ENCODE data around the gene CNTN4.

The CNTN4 gene

DNA sequence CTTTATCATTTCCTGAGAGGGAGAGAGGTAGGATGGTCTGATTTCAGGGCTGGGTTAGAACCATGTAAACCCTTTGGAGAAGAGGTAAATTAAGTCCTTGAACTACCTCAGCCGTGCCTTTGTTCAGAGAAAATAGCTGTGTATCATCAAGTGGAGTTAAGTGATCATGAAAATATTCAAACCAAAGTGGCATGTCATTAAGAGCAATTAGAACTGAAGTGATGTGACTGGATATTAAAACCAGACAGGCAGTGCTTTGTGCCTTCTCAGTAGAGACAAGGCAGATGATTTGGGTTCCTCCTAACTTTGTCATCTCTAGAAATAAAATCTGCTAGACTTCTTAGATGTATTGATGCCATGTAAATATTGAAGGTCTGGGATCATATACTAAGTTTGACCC is 840.0 kb downstream of the CNTN4 start:
- Histone ChIP-seq H3K27me3 (ENCODE audit: control insufficient read depth, insufficient read depth, low read length) (no peaks in the 10 kb centered on the region), H3K9me3 (ENCODE audit: control insufficient read depth, insufficient read depth, low read length) (no peaks in the 10 kb centered on the region), H3K36me3 (ENCODE audit: control insufficient read depth, insufficient read depth, low read length) (no peaks in the 10 kb centered on the region), H3K9ac (ENCODE audit: low read depth, low read length) (no peak overlapping the region), H3K4me1 (ENCODE audit: control insufficient read depth, insufficient read depth, low read length) (no peaks in the 10 kb centered on the region), H3K4me3 (ENCODE audit: low read depth, low read length) (no peak overlapping the region)

DNA sequence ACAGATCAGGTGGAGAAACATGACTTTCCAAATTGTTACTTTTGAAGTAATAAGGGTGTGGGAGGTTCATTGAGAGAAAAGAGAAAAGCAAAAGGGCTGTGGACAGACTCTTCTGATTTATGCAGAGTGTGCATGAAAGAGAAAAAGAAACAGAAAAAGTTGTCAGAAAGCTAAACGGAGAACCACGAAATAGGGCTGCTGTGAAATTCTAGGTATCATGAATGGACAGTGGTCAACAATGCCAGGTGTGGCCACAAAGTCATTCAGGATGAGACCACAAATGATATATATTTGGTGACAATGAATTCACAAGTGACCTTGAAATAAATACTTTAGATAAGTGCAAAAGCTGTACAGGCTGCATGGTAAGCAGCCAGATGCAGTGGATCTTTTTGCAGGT is 841.4 kb downstream of the CNTN4 start:
- no peaks in the 10 kb centered on the region for H3K9me3 ChIP-seq (ENCODE audit: control insufficient read depth, insufficient read depth, low read length)
- no peaks in the 10 kb centered on the region for H3K36me3 ChIP-seq (ENCODE audit: control insufficient read depth, insufficient read depth, low read length)
- H3K9ac ChIP-seq (ENCODE audit: low read depth, low read length): no peak overlapping the region
- H3K4me1 ChIP-seq (ENCODE audit: control insufficient read depth, insufficient read depth, low read length): no peaks in the 10 kb centered on the region
- no peaks in the 10 kb centered on the region for H3K27me3 ChIP-seq (ENCODE audit: control insufficient read depth, insufficient read depth, low read length)
- no peak overlapping the region for H3K4me3 ChIP-seq (ENCODE audit: low read depth, low read length)

DNA sequence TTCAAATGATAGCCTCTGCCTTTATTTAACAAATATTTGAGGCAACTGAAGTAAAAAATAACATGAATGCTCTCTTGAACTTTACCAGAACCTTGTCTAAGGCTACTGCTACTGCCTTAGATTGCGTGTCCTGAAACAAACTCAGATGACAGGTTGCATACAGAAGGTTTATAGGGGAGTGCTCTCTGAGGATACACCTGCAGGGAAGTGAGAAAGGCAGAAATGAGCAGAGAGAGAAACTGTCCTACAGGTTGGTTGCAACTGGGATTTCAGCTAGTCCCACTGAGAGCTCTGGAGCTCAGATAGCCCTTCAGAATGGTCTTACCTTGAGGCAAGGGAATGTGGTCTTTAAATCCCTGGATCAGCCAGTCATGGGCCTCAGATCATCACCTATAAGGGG is 846.0 kb downstream of the CNTN4 start:
- no peak overlapping the region for H3K9ac ChIP-seq (ENCODE audit: low read depth, low read length)
- no peaks in the 10 kb centered on the region for H3K36me3 ChIP-seq (ENCODE audit: control insufficient read depth, insufficient read depth, low read length)
- no peaks in the 10 kb centered on the region for H3K4me1 ChIP-seq (ENCODE audit: control insufficient read depth, insufficient read depth, low read length)
- H3K27me3 ChIP-seq (ENCODE audit: control insufficient read depth, insufficient read depth, low read length): no peaks in the 10 kb centered on the region
- no peak overlapping the region for H3K4me3 ChIP-seq (ENCODE audit: low read depth, low read length)
- H3K9me3 ChIP-seq (ENCODE audit: control insufficient read depth, insufficient read depth, low read length): no peaks in the 10 kb centered on the region

DNA sequence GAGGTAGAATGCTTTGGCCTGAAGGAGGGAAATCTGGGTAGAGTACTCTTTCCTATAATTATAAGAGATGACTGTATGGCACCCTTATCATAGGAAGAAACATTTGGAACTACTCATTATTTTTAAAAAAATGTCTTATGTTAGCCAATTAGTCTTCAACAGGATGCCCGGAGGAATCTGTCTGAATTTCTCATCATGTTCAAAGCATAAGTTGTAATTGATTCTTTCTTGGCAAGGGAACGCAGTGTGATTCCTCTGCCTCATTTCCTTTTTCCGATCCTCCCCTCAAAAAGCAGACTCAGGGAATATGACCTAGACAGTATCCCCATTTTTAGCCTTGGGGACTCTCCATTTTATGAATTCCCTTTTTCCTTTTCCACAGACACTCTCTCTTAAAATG is 846.5 kb downstream of the CNTN4 start:
- no peaks in the 10 kb centered on the region for H3K4me1 ChIP-seq (ENCODE audit: control insufficient read depth, insufficient read depth, low read length)
- H3K9ac ChIP-seq (ENCODE audit: low read depth, low read length): no peak overlapping the region
- H3K36me3 ChIP-seq (ENCODE audit: control insufficient read depth, insufficient read depth, low read length): no peaks in the 10 kb centered on the region
- no peaks in the 10 kb centered on the region for H3K27me3 ChIP-seq (ENCODE audit: control insufficient read depth, insufficient read depth, low read length)
- no peak overlapping the region for H3K4me3 ChIP-seq (ENCODE audit: low read depth, low read length)
- no peaks in the 10 kb centered on the region for H3K9me3 ChIP-seq (ENCODE audit: control insufficient read depth, insufficient read depth, low read length)

DNA sequence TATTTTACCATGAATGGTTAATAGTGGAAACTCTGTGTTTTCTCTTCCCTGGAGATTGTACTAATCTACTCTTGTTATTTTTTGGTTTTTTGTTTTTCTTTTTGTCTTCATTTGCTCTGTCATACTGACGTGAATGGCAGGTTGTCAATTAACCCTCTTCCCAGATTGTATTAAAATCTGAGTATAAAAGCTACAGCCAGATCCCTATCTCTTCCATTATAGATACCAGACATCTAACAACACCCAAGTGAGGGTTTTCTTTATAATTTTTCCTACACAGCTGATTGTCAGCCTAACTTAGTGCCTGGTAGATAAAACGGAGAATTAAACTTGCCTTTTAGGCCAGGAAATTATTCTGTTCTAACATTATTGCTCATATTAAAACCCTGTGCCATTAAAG is 848.9 kb downstream of the CNTN4 start:
- H3K4me3 ChIP-seq (ENCODE audit: low read depth, low read length): no peak overlapping the region
- no peaks in the 10 kb centered on the region for H3K9me3 ChIP-seq (ENCODE audit: control insufficient read depth, insufficient read depth, low read length)
- H3K4me1 ChIP-seq (ENCODE audit: control insufficient read depth, insufficient read depth, low read length): peaks cover 2% of the 10 kb centered on the region
- H3K27me3 ChIP-seq (ENCODE audit: control insufficient read depth, insufficient read depth, low read length): no peaks in the 10 kb centered on the region
- H3K9ac ChIP-seq (ENCODE audit: low read depth, low read length): no peak overlapping the region
- H3K36me3 ChIP-seq (ENCODE audit: control insufficient read depth, insufficient read depth, low read length): no peaks in the 10 kb centered on the region

DNA sequence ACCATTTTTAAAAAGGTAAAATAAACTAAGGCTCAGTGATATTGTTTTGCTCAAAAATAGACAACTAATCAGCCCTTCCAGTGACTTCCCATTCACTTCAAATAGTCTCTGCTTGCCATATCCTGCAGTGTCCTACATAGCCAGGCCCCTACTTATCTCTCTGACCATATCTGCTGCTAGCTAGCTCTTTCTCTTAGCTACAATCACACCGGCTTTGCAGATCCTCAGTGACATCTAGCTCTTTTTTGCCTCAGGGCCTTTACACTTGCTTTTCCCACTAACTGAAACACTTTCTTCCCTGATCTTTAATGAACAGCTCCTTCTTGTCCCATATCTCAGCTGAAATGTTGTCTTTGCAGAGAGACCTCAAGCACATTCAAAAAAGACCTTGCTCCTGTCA is 850.2 kb downstream of the CNTN4 start:
- no peaks in the 10 kb centered on the region for H3K9me3 ChIP-seq (ENCODE audit: control insufficient read depth, insufficient read depth, low read length)
- H3K4me1 ChIP-seq (ENCODE audit: control insufficient read depth, insufficient read depth, low read length): peaks cover 2% of the 10 kb centered on the region
- no peaks in the 10 kb centered on the region for H3K27me3 ChIP-seq (ENCODE audit: control insufficient read depth, insufficient read depth, low read length)
- no peaks in the 10 kb centered on the region for H3K36me3 ChIP-seq (ENCODE audit: control insufficient read depth, insufficient read depth, low read length)
- no peak overlapping the region for H3K4me3 ChIP-seq (ENCODE audit: low read depth, low read length)
- no peak overlapping the region for H3K9ac ChIP-seq (ENCODE audit: low read depth, low read length)

DNA sequence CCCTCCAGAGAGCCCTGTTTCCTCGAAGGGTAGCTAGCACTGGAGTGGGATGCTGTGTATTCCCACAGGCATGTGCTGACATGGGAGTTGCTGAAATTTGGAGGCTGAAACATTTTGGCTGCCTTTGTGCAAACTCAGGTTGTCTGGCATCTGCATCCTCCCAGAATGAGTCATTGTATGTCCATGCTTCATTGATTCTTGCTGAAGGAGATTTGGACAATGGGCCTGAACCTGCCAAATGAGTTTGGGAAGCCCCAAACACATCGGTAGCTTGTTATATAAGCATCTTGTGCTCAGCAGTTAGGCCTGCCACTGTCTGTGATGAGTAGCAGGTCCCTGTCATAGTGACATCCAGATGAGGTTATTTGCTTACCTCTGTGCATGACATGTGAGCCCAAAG is 851.5 kb downstream of the CNTN4 start:
- Histone ChIP-seq H3K9ac (ENCODE audit: low read depth, low read length) (no peak overlapping the region), H3K4me3 (ENCODE audit: low read depth, low read length) (no peak overlapping the region), H3K9me3 (ENCODE audit: control insufficient read depth, insufficient read depth, low read length) (no peaks in the 10 kb centered on the region), H3K27me3 (ENCODE audit: control insufficient read depth, insufficient read depth, low read length) (no peaks in the 10 kb centered on the region), H3K36me3 (ENCODE audit: control insufficient read depth, insufficient read depth, low read length) (no peaks in the 10 kb centered on the region), H3K4me1 (ENCODE audit: control insufficient read depth, insufficient read depth, low read length) (peaks cover 2% of the 10 kb centered on the region)

DNA sequence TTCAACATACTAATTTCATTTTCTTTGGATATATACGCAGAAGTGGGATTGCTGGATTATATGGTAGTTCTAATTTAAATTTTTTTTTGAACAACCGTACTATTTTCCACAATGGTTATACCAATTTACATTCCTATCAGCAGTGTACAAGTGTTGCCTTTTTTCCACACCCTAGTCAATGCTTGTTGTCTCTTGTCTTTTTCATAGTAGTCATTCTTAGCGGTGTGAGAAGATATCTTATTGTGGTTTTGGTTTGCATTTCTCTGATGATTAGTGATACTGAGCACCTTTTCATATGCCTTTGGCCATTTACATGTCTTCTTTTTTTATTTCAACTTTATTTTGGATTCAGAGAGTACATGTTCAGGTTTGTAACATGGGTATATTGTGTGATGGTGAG is 858.4 kb downstream of the CNTN4 start:
- H3K4me3 ChIP-seq (ENCODE audit: low read depth, low read length): no peak overlapping the region
- H3K4me1 ChIP-seq (ENCODE audit: control insufficient read depth, insufficient read depth, low read length): peaks cover 3% of the 10 kb centered on the region
- H3K9ac ChIP-seq (ENCODE audit: low read depth, low read length): no peak overlapping the region
- H3K36me3 ChIP-seq (ENCODE audit: control insufficient read depth, insufficient read depth, low read length): no peaks in the 10 kb centered on the region
- H3K9me3 ChIP-seq (ENCODE audit: control insufficient read depth, insufficient read depth, low read length): no peaks in the 10 kb centered on the region
- no peaks in the 10 kb centered on the region for H3K27me3 ChIP-seq (ENCODE audit: control insufficient read depth, insufficient read depth, low read length)

DNA sequence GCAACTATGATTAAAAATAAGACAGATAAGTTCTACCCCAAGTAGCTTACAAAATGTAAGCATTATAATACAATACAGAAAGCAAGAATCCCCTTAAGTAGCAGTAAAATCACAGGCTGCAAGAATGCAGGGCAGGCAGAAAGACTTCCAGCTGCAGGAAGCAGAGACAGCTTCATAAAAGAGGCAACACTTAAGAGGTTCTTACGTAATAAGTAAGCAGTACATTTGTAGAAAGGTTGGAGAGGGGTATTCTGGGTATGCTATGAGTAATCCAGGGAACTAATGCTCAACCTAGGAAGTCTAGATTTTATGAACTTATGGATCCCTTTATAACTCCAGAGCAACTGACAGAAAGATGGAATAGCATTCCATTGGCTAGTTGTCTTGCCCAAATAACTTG is 859.9 kb downstream of the CNTN4 start:
- no peak overlapping the region for H3K9ac ChIP-seq (ENCODE audit: low read depth, low read length)
- H3K9me3 ChIP-seq (ENCODE audit: control insufficient read depth, insufficient read depth, low read length): no peaks in the 10 kb centered on the region
- H3K4me1 ChIP-seq (ENCODE audit: control insufficient read depth, insufficient read depth, low read length): peaks cover 8% of the 10 kb centered on the region
- no peaks in the 10 kb centered on the region for H3K27me3 ChIP-seq (ENCODE audit: control insufficient read depth, insufficient read depth, low read length)
- H3K4me3 ChIP-seq (ENCODE audit: low read depth, low read length): no peak overlapping the region
- H3K36me3 ChIP-seq (ENCODE audit: control insufficient read depth, insufficient read depth, low read length): no peaks in the 10 kb centered on the region

DNA sequence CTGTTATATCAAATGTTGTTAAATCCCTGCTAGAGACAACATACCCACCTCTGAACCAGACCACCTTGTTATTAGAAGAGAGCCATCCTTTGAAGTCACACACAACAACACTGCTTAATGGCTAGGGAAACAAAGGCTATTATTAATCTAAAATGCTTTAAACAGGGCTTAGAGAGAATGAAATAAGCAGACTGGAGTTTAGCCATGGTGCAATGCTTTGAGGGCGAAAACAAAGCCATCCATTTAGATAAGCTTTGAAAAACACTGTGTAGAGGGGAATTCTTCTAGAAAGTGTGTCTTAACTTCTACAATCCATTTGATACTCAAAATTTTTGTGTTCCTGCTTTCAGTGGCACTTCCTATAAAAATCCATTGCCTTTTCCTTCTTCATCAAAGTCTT is 862.9 kb downstream of the CNTN4 start:
- no peaks in the 10 kb centered on the region for H3K9me3 ChIP-seq (ENCODE audit: control insufficient read depth, insufficient read depth, low read length)
- H3K27me3 ChIP-seq (ENCODE audit: control insufficient read depth, insufficient read depth, low read length): no peaks in the 10 kb centered on the region
- no peak overlapping the region for H3K9ac ChIP-seq (ENCODE audit: low read depth, low read length)

DNA sequence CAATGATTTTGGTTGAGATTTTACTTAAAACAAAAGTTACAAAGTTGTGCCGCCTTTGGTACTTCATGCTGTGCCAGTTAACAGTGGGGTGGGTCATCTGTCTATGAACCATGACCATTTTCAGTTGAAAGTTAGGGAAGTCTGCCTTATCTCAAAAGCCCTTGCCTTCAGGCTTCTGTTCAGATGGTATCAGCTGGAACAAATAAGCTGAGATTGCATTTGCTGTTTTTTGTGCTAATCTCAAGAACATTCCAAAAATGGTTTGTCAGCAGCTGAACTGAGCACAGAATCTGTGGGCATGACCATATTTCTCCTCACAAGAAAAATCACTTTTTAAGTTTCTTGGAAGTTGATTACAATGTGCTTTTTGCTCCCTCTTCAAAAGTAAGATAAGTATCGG is 869.2 kb downstream of the CNTN4 start:
- no peaks in the 10 kb centered on the region for H3K9me3 ChIP-seq (ENCODE audit: control insufficient read depth, insufficient read depth, low read length)
- no peaks in the 10 kb centered on the region for H3K27me3 ChIP-seq (ENCODE audit: control insufficient read depth, insufficient read depth, low read length)
- H3K4me3 ChIP-seq (ENCODE audit: low read depth, low read length): no peak overlapping the region
- H3K36me3 ChIP-seq (ENCODE audit: control insufficient read depth, insufficient read depth, low read length): no peaks in the 10 kb centered on the region
- no peaks in the 10 kb centered on the region for H3K4me1 ChIP-seq (ENCODE audit: control insufficient read depth, insufficient read depth, low read length)
- H3K9ac ChIP-seq (ENCODE audit: low read depth, low read length): no peak overlapping the region

More for the DNA sequence above, 862.9 kb downstream of the CNTN4 start:
- H3K36me3 ChIP-seq (ENCODE audit: control insufficient read depth, insufficient read depth, low read length): no peaks in the 10 kb centered on the region
- peaks cover 8% of the 10 kb centered on the region for H3K4me1 ChIP-seq (ENCODE audit: control insufficient read depth, insufficient read depth, low read length)
- H3K4me3 ChIP-seq (ENCODE audit: low read depth, low read length): no peak overlapping the region

DNA sequence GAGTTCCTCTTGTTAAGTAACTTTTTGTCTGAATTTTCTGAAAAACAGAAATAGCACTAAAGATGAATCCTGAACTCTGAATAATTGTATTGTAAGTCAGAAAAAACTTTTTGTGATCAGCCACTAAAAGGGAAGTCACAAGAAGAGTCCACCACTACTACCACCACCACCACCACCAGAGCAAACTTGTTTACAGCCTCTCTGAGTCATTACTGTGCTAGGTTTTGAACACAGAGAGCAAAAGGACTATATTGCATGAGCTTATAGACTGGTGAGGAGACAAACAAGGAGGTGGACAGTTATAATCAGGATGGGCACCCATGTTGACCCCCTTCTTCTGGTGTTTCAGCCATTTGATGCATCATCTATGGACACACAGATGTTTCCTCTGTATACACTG is 869.8 kb downstream of the CNTN4 start:
- Histone ChIP-seq H3K4me3 (ENCODE audit: low read depth, low read length) (no peak overlapping the region), H3K27me3 (ENCODE audit: control insufficient read depth, insufficient read depth, low read length) (no peaks in the 10 kb centered on the region), H3K36me3 (ENCODE audit: control insufficient read depth, insufficient read depth, low read length) (no peaks in the 10 kb centered on the region), H3K9ac (ENCODE audit: low read depth, low read length) (no peak overlapping the region), H3K4me1 (ENCODE audit: control insufficient read depth, insufficient read depth, low read length) (no peaks in the 10 kb centered on the region), H3K9me3 (ENCODE audit: control insufficient read depth, insufficient read depth, low read length) (no peaks in the 10 kb centered on the region)

DNA sequence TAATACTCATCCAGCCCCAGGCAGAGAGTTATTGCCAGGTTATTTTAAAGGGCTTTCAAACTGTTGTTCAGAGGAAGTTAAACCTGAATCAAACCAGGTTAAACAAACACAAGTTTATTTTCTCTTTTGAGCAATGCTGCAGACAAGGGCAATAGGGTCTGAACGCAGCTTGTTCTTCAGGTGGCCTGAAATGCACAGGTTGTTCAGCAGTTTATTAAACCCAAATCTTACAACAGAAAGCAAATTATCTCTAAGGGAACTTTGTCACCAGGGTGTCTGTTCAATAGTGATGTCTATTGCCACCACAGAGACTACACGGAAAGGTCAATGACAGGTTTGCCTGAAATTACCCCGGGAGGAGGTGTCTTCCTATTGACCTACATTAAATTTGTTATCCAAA is 877.5 kb downstream of the CNTN4 start:
- Histone ChIP-seq H3K4me3 (ENCODE audit: low read depth, low read length) (no peak overlapping the region), H3K4me1 (ENCODE audit: control insufficient read depth, insufficient read depth, low read length) (peaks cover 18% of the 10 kb centered on the region), H3K27me3 (ENCODE audit: control insufficient read depth, insufficient read depth, low read length) (no peaks in the 10 kb centered on the region), H3K36me3 (ENCODE audit: control insufficient read depth, insufficient read depth, low read length) (no peaks in the 10 kb centered on the region), H3K9ac (ENCODE audit: low read depth, low read length) (no peak overlapping the region), H3K9me3 (ENCODE audit: control insufficient read depth, insufficient read depth, low read length) (no peaks in the 10 kb centered on the region)
